SH-SY5Y (cell line): ENCODE measurements around the gene MTARC2.

Experiments used
- GATA2 ChIP-seq: IDR thresholded peaks from 2 replicates; pipeline ENCODE4 v1.6.1; 2011; ENCODE audit warnings: mild to moderate bottlenecking, low read depth, low read length
- GATA3 ChIP-seq: IDR thresholded peaks from 2 replicates; pipeline ENCODE4 v1.6.1; 2011; ENCODE audit warnings: low read depth, mild to moderate bottlenecking, low read length, moderate library complexity

Gene MTARC2

GRCh38 chr1:220775240-220775853 lies 27.2 kb downstream of the MTARC2 start:
- TF ChIP-seq GATA3: no peak
- TF ChIP-seq GATA2: no peak

GRCh38 chr1:220776254-220776653 lies 28.1 kb downstream of the MTARC2 start:
- no peak for TF ChIP-seq GATA2
- no peak for TF ChIP-seq GATA3

GRCh38 chr1:220776720-220777326 lies 28.7 kb downstream of the MTARC2 start:
- no peak for TF ChIP-seq GATA2
- no peak for TF ChIP-seq GATA3

- peak; percentile 80 for TF ChIP-seq GATA3
- peak; percentile 81 for TF ChIP-seq GATA2
Observed at GRCh38 chr1:220783453-220783852, 35.3 kb downstream of the MTARC2 start.

GRCh38 chr1:220784751-220785150 lies 36.6 kb downstream of the MTARC2 start:
- TF ChIP-seq GATA2: peak; percentile 91
- peak; percentile 80 for TF ChIP-seq GATA3

DNA sequence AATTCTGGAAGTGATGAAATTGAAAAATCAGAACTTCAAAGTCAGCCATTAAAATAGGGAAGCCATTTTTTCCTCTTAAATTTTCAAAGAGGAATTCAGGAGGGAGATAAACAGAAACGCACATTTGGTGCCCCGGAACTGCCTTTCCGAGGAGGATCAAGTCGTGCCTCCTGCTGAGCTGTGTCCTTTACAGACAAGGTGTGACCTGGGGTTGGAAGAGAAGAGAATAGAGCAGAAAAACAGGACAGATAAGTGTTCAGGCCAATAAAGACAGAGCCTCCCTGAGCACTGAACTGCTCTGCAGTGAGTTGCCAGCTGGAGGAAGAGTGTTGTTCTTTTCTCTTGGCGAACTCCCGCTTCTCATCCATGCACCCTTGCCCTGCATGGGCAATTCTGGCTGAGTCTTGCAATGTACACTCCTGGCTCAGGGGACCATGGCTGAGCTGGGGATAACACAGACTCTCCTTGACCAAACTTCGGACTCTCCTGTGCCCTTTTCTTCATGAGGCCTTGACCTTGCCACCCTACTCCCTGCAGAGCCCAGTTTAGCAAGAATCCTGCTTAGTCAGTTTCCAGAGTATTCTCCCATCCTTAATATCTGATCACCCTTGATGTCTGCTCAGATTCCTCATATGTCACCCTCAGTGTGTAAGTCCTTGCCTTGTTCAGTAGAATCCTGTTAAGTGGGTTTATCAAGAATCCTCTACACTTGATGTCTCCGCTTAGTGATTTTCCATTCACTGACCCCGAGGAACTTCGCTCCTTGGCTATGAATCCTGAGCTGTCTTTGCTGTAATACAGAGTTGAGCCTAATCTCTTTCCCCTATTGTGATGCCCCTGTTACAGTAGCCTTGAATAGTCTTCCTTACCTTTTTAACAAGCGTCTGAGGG lies 37.3 kb downstream of the MTARC2 start:
- no peak for TF ChIP-seq GATA3
- no peak for TF ChIP-seq GATA2

GRCh38 chr1:220786057-220786336 lies 37.9 kb downstream of the MTARC2 start:
- TF ChIP-seq GATA3 (no peak), GATA2 (no peak)

DNA sequence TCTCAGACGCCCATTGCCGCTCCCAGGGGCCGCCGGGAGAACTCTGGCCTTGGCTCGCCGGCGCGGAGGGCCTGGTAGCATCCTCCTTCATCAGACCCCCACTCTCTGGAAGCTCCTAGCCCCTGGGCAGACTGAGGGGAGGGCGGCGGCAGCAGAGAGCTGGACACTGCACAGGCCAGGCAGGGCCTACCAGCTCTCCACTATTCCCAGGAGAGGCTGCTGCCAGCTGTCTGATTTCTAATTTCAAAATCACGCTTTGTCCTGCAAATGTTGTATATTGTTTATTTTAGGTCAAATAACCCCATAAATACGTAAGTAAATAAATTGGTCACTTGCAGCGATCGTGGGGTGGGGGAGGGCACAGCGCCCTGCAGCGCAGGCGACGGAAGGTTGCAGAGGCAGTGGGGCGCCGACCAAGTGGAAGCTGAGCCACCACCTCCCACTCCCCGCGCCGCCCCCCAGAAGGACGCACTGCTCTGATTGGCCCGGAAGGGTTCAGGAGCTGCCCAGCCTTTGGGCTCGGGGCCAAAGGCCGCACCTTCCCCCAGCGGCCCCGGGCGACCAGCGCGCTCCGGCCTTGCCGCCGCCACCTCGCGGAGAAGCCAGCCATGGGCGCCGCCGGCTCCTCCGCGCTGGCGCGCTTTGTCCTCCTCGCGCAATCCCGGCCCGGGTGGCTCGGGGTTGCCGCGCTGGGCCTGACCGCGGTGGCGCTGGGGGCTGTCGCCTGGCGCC lies 38.4 kb downstream of the MTARC2 start, which contains the start of gene MTARC1:
Gene MTARC1, plus strand, starts transcription at position 577 of the 732 bp plus-strand sequence. Its CDS starts 32 bp downstream, at position 609.
- no peak for TF ChIP-seq GATA2
- TF ChIP-seq GATA3: no peak

- no peak for TF ChIP-seq GATA2
- no peak for TF ChIP-seq GATA3
Observed at GRCh38 chr1:220787069-220787619, 39.0 kb downstream of the MTARC2 start.

DNA sequence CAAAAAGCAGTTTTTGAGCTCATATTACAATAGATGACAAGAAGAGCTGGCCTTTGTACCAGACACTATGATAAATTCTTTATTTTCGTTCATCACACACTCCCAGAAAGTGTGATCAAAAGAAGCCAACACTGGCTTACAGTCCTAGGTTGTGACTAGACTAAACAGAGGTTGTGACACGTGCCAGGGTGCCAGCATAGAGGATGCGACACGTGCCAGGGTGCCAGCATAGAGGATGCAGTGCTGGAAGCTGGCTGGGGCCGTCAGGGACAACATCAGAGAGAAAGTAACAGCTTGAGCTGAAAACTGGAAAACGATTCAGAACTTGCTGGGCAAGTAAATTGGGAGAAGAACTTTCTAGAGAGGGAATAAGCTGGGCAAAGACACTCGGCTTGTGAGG lies 40.8 kb downstream of the MTARC2 start:
- no peak for TF ChIP-seq GATA2
- TF ChIP-seq GATA3: no peak

DNA sequence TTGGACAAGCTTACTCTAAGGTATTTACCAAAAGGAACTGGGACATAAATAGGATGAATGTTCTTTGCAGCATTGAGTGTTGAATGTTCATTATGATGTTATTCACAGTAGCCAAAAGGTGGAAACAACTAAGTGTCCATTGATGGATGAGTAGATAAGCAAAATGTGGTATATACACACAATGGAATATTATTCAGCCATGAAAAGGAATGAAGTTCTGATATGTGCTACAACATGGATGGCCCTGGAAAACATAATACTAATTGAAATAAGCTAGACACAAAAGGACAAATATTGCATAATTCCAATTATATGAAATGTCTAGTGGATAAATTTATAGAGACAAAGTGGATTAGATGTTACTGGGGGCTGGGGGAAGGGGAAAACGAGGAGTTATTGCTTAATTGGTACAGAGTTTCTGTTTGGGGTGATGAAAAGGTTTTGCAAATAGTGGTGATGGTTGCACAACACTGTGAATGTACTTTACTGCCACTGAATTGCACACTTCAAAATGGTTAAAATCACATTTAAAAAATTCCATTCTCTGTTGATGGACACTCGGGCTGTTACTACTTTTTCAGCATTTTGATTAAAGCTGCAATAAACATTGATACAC lies 41.5 kb downstream of the MTARC2 start:
- no peak for TF ChIP-seq GATA2
- TF ChIP-seq GATA3: no peak

- TF ChIP-seq GATA3 (no peak), GATA2 (no peak)
Observed at GRCh38 chr1:220791285-220791684, 43.2 kb downstream of the MTARC2 start.

DNA sequence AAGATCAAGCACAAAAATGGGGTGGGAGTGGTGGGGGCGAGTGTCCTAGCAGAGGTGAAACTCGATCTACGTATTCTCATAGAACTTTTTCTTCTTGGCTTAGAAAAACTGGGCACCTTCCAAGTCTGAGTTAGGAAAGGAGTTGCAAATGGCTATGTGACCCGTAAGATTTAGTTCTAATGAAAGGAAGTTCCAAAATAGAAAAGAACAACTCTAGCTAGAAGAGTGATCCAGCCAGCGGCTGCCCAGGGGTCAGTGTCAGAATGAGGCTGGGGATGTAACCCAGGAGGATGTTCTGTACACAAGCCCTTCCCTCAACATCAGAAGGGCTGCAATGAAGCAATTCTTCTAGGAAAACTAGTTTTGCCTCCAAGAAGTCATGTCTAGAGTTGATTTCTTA lies 43.8 kb downstream of the MTARC2 start:
- no peak for TF ChIP-seq GATA2
- TF ChIP-seq GATA3: no peak

- TF ChIP-seq GATA3 (no peak), GATA2 (no peak)
Observed at GRCh38 chr1:220796530-220796929, 48.4 kb downstream of the MTARC2 start.
